HepG2 (cell line): Measurements from ENCODE around the gene SRSF6. TPM values are rescaled to one million over a fixed set of nuclear protein-coding genes. Genes with fewer than 3 reads are reported as not detected.

Experiments
- PHF5A ChIP-seq: IDR thresholded peaks from one replicate; pipeline ENCODE4 v1.6.1; 2018; ENCODE audit warnings: low read depth, missing genetic modification reagents; ENCODE audit not compliant: unreplicated experiment
- ZNF263 ChIP-seq: sonication (generic); formaldehyde crosslinking; IDR thresholded peaks from 2 replicates; pipeline ENCODE4 v1.4.0; 2020; ENCODE audit warnings: missing genetic modification reagents
- ZSCAN31 ChIP-seq: sonication (generic); formaldehyde crosslinking; IDR thresholded peaks from 2 replicates; pipeline ENCODE4 v1.5.0; 2020; ENCODE audit warnings: low read depth, mild to moderate bottlenecking, missing genetic modification reagents
- polyA plus RNA-seq, 8 experiments: library from polyadenylated mRNA; depleted of rRNA in 3 of 8; stranded (reverse) in 7 of 8; unstranded in 1 of 8; fragments of >200 nt; fragmentation: Illumina TruSeq in 4 of 8; extraction: Trizol in 4 of 8; gene quantifications; 2 replicates each; pipeline versions ENCODE4 v1.2.1 to v1.2.3, GENCODE V29; 2011 to 2016; ENCODE audit warnings: low read depth in 4 of 8, missing spikeins in 1 of 8, mixed read lengths in 1 of 8; ENCODE audit not compliant: insufficient read depth in 1 of 8
- total RNA-seq, 5 experiments: library from RNA; depleted of rRNA; stranded (reverse); fragments of >200 nt; fragmentation: Illumina TruSeq; extraction: Trizol; gene quantifications; 2 replicates each; pipeline ENCODE4 v1.2.3, GENCODE V29; 2016; ENCODE audit warnings: low read depth in 1 of 5
- TF ChIP-seq, protein P1 (sequence below): sonication (generic); formaldehyde crosslinking; IDR thresholded peaks from 2 replicates; pipeline ENCODE4 v1.9.0; 2021; ENCODE audit warnings: missing genetic modification reagents, borderline replicate concordance
- TF ChIP-seq, protein P2 (sequence below): sonication (generic); formaldehyde crosslinking; IDR thresholded peaks from 2 replicates; pipeline ENCODE4; 2020; ENCODE audit warnings: missing genetic modification reagents, mild to moderate bottlenecking, borderline replicate concordance
- TF ChIP-seq, protein P3 (sequence below): sonication (generic); formaldehyde crosslinking; IDR thresholded peaks from 2 replicates; pipeline ENCODE4 v1.5.0; 2020; ENCODE audit warnings: mild to moderate bottlenecking, missing genetic modification reagents
- TF ChIP-seq, protein P4 (sequence below): sonication (generic); formaldehyde crosslinking; IDR thresholded peaks from one replicate; pipeline ENCODE4 v1.5.1; 2020; ENCODE audit warnings: mild to moderate bottlenecking, missing genetic modification reagents; ENCODE audit errors: not compliant biosample characterization
- TF ChIP-seq, protein P5 (sequence below): IDR thresholded peaks from 2 replicates; pipeline ENCODE4 v1.6.1; 2016; ENCODE audit warnings: control low read depth
- TF ChIP-seq, protein P6 (sequence below): sonication (generic); formaldehyde crosslinking; IDR thresholded peaks from 2 replicates; pipeline ENCODE4 v1.4.0; 2020; ENCODE audit warnings: missing genetic modification reagents

SRSF6 gene
- total and polyA plus RNA-seq, 2 of the 13 experiments (the other 11 are each of a cell fraction or from before 2014, with no cell fraction given): 156 to 194 TPM

DNA sequence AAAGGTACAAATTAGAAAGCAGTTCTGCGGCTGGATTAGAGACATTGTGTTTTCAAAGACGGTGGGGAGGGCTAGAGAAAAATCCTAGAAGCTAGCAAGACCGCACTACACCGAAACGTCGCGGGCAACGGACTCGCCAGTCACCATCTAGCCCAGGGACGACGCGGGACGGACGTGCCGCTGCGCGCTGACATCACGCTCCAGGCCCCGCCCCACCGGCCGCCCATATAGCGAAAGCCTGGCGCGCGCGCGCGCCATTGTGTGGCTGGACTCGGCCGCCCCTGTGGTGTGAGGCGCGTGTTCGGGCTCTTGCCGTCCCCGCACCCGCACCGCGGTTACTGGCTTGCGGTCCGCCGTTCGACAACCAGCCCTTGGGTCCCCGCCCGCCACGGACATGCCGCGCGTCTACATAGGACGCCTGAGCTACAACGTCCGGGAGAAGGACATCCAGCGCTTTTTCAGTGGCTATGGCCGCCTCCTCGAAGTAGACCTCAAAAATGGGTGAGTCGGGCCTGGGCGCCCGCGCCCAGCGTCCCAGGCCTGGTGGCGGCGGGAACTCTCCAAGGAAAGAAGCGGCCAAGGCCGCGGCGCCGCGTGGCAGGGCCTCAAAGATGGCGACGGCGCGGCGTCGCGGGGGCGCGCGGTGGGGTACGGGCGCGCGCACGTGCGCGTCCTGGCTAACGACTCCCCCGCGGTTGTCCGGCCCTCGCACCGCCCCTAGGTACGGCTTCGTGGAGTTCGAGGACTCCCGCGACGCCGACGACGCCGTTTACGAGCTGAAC lies at the start of gene SRSF6 (continued):
- TF ChIP-seq, protein P1, sequence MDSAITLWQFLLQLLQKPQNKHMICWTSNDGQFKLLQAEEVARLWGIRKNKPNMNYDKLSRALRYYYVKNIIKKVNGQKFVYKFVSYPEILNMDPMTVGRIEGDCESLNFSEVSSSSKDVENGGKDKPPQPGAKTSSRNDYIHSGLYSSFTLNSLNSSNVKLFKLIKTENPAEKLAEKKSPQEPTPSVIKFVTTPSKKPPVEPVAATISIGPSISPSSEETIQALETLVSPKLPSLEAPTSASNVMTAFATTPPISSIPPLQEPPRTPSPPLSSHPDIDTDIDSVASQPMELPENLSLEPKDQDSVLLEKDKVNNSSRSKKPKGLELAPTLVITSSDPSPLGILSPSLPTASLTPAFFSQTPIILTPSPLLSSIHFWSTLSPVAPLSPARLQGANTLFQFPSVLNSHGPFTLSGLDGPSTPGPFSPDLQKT (CRISPR knock-in tag): peak; percentile 82; the same call in 1 of the 2 replicates
- TF ChIP-seq, protein P2, sequence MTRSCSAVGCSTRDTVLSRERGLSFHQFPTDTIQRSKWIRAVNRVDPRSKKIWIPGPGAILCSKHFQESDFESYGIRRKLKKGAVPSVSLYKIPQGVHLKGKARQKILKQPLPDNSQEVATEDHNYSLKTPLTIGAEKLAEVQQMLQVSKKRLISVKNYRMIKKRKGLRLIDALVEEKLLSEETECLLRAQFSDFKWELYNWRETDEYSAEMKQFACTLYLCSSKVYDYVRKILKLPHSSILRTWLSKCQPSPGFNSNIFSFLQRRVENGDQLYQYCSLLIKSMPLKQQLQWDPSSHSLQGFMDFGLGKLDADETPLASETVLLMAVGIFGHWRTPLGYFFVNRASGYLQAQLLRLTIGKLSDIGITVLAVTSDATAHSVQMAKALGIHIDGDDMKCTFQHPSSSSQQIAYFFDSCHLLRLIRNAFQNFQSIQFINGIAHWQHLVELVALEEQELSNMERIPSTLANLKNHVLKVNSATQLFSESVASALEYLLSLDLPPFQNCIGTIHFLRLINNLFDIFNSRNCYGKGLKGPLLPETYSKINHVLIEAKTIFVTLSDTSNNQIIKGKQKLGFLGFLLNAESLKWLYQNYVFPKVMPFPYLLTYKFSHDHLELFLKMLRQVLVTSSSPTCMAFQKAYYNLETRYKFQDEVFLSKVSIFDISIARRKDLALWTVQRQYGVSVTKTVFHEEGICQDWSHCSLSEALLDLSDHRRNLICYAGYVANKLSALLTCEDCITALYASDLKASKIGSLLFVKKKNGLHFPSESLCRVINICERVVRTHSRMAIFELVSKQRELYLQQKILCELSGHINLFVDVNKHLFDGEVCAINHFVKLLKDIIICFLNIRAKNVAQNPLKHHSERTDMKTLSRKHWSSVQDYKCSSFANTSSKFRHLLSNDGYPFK (CRISPR knock-in tag): peak; percentile 91
- TF ChIP-seq ZNF263 (CRISPR knock-in tag) (no peak; the same call in 1 of the 2 replicates), ZSCAN31 (peak; percentile 97), PHF5A (CRISPR knock-in tag) (no peak)
- TF ChIP-seq, protein P3, sequence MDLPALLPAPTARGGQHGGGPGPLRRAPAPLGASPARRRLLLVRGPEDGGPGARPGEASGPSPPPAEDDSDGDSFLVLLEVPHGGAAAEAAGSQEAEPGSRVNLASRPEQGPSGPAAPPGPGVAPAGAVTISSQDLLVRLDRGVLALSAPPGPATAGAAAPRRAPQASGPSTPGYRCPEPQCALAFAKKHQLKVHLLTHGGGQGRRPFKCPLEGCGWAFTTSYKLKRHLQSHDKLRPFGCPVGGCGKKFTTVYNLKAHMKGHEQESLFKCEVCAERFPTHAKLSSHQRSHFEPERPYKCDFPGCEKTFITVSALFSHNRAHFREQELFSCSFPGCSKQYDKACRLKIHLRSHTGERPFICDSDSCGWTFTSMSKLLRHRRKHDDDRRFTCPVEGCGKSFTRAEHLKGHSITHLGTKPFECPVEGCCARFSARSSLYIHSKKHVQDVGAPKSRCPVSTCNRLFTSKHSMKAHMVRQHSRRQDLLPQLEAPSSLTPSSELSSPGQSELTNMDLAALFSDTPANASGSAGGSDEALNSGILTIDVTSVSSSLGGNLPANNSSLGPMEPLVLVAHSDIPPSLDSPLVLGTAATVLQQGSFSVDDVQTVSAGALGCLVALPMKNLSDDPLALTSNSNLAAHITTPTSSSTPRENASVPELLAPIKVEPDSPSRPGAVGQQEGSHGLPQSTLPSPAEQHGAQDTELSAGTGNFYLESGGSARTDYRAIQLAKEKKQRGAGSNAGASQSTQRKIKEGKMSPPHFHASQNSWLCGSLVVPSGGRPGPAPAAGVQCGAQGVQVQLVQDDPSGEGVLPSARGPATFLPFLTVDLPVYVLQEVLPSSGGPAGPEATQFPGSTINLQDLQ (CRISPR knock-in tag): peak; percentile 96
- TF ChIP-seq, protein P4, sequence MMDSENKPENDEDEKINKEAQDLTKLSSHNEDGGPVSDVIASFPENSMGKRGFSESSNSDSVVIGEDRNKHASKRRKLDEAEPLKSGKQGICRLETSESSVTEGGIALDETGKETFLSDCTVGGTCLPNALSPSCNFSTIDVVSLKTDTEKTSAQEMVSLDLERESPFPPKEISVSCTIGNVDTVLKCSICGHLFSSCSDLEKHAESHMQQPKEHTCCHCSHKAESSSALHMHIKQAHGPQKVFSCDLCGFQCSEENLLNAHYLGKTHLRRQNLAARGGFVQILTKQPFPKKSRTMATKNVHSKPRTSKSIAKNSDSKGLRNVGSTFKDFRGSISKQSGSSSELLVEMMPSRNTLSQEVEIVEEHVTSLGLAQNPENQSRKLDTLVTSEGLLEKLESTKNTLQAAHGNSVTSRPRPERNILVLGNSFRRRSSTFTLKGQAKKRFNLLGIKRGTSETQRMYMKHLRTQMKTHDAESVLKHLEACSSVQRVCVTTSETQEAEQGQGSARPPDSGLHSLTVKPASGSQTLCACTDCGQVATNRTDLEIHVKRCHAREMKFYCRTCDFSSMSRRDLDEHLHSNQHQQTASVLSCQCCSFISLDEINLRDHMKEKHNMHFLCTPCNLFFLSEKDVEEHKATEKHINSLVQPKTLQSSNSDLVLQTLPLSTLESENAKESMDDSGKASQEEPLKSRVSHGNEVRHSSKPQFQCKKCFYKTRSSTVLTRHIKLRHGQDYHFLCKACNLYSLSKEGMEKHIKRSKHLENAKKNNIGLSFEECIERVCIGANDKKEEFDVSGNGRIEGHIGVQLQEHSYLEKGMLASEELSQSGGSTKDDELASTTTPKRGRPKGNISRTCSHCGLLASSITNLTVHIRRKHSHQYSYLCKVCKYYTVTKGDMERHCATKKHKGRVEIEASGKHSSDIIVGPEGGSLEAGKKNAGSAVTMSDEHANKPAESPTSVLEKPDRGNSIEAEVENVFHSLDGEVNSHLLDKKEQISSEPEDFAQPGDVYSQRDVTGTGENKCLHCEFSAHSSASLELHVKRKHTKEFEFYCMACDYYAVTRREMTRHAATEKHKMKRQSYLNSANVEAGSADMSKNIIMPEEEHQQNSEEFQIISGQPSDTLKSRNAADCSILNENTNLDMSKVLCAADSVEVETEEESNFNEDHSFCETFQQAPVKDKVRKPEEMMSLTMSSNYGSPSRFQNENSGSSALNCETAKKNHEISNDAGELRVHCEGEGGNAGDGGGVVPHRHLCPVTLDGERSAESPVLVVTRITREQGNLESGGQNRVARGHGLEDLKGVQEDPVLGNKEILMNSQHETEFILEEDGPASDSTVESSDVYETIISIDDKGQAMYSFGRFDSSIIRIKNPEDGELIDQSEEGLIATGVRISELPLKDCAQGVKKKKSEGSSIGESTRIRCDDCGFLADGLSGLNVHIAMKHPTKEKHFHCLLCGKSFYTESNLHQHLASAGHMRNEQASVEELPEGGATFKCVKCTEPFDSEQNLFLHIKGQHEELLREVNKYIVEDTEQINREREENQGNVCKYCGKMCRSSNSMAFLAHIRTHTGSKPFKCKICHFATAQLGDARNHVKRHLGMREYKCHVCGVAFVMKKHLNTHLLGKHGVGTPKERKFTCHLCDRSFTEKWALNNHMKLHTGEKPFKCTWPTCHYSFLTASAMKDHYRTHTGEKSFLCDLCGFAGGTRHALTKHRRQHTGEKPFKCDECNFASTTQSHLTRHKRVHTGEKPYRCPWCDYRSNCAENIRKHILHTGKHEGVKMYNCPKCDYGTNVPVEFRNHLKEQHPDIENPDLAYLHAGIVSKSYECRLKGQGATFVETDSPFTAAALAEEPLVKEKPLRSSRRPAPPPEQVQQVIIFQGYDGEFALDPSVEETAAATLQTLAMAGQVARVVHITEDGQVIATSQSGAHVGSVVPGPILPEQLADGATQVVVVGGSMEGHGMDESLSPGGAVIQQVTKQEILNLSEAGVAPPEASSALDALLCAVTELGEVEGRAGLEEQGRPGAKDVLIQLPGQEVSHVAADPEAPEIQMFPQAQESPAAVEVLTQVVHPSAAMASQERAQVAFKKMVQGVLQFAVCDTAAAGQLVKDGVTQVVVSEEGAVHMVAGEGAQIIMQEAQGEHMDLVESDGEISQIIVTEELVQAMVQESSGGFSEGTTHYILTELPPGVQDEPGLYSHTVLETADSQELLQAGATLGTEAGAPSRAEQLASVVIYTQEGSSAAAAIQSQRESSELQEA (CRISPR knock-in tag): peak; percentile 99
- TF ChIP-seq, protein P5, sequence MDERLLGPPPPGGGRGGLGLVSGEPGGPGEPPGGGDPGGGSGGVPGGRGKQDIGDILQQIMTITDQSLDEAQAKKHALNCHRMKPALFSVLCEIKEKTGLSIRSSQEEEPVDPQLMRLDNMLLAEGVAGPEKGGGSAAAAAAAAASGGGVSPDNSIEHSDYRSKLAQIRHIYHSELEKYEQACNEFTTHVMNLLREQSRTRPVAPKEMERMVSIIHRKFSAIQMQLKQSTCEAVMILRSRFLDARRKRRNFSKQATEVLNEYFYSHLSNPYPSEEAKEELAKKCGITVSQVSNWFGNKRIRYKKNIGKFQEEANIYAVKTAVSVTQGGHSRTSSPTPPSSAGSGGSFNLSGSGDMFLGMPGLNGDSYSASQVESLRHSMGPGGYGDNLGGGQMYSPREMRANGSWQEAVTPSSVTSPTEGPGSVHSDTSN (CRISPR knock-in tag): no peak
- TF ChIP-seq, protein P6, sequence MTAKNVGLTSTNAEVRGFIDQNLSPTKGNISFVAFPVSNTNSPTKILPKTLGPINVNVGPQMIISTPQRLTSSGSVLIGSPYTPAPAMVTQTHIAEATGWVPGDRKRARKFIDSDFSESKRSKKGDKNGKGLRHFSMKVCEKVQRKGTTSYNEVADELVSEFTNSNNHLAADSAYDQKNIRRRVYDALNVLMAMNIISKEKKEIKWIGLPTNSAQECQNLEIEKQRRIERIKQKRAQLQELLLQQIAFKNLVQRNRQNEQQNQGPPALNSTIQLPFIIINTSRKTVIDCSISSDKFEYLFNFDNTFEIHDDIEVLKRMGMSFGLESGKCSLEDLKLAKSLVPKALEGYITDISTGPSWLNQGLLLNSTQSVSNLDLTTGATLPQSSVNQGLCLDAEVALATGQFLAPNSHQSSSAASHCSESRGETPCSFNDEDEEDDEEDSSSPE (CRISPR knock-in tag): peak; percentile 84
